Measurements from ENCODE around the gene PUM1. TPM values are rescaled to one million over a fixed set of nuclear protein-coding genes. Genes with fewer than 3 reads are reported as not detected.

PUM1 gene
- total RNA-seq, 2 experiments from 2014 or later: 99.3 to 102 TPM

DNA sequence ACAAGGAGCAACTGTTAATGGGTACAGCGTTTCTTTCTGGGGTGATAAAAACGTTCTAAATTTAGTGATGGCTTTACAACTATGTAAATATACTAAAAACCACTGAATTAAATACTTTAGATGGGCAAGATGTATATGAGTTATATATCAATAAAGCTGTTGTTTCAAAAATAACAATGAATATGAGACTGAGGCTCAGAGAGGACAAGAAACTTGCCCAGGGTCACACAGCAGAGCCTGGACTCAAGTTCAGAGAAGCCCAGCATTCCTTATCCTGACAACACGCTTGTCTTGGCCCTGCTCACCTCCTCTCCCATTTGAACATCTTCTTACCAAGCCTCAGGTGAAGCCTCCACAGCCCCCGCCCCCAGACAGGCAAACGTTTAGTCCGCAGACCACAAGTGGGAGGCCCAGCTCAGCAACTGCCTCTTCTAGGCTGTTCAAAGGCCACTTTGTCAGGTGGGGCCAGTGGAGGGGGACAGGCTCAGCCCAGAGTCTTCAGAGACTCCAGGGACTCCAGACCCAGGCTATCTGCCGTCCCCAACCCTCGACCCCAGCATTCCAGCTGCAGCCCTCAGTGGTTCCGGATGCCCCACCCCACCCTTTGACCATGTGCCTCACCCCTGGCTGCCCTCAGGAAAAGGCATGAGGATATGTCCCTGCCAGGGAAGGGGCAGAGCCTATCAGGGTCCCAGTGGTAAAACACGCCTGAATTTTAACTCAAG lies 174.9 kb downstream of the PUM1 start:
- CTCF ChIA-PET: interaction anchor here (1.4 kb wide), 1 partner anchor 18 kb away, joined by 4 read pairs; no protein-coding TSS in a partner anchor
- POLR2A ChIA-PET: no interaction called here
- Mint-ChIP-seq H3K27ac (no peak overlapping the region), H3K4me1 (no peaks in the 10 kb centered on the region), H3K27me3 (no peaks in the 10 kb centered on the region), H3K9me3 (no peaks in the 10 kb centered on the region), H3K4me3 (no peak overlapping the region), H3K36me3 (ENCODE audit: low read depth) (no peaks in the 10 kb centered on the region)
- no peak for DNase-seq

DNA sequence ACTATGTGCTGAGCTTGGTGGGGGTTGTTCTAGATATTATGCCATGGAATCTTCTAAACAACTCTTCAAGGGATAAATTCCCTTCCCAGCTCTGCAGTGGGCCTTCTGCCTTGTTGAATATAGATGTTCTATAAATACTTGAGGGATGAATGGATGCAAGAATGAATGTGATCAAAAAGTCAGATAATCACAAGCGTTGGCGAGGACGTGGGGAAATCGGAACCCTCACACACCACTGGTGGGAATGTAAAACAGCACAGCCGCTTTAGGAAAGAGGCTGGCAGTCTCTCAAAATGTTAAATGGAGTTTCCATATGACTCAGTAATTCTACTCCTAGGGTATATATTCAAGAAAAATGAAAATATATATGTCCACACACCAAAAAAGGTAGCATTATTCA lies 176.0 kb downstream of the PUM1 start:
- ChIA-PET CTCF (no interaction called here), POLR2A (no interaction called here)
- Mint-ChIP-seq H3K4me1 (no peaks in the 10 kb centered on the region), H3K9me3 (no peaks in the 10 kb centered on the region), H3K27me3 (peaks cover 4% of the 10 kb centered on the region), H3K27ac (no peak overlapping the region), H3K36me3 (ENCODE audit: low read depth) (no peaks in the 10 kb centered on the region), H3K4me3 (no peak overlapping the region)
- DNase-seq: no peak

DNA sequence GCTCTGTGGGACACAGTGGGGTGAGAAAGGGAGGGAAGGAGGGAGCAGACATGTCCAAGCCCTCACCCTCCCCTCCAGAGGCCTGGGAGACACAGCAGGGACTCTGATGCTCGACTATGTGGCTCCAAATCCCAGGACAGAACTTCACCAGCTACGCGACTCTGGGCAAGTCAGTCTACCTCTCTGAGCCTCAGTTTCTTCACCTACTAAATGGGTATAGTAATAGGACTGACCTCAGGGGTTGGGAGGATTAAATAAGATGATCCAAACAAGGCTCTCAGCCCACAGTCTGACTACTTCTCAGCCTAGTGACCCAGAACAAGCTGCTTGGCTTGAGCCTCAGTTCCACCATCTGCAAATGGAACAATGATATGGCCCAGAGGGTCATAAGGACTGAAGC lies 176.5 kb downstream of the PUM1 start:
- no peaks in the 10 kb centered on the region for H3K4me1 Mint-ChIP-seq
- DNase-seq: no peak
- no peak overlapping the region for H3K27ac Mint-ChIP-seq
- POLR2A ChIA-PET: no interaction called here
- no peaks in the 10 kb centered on the region for H3K36me3 Mint-ChIP-seq (ENCODE audit: low read depth)
- H3K4me3 Mint-ChIP-seq: no peak overlapping the region
- CTCF ChIA-PET: no interaction called here
- no peaks in the 10 kb centered on the region for H3K9me3 Mint-ChIP-seq
- H3K27me3 Mint-ChIP-seq: peaks cover 4% of the 10 kb centered on the region

DNA sequence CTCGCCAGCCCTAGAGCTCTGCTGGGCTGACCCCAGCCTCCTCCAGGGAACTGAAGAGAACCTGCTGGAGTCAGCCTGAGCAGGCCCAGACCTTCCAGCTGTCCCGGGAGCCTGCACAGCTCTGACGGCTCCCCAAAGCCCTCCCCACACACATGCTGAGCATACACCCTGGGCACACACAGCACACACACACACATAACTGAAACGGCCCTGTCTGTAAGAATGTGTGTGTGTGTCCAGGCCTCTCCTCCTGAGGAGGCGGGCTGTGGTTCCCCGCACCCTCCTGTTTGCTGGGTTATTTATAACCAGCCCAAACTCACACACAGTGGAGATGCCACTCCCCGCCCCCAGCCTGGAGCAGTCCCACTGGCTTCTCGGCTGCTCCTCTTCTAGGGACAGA lies 177.1 kb downstream of the PUM1 start:
- CTCF ChIA-PET: interaction anchor here (0.7 kb wide), 1 partner anchor 142 kb away, joined by 3 read pairs; no protein-coding TSS in a partner anchor

DNA sequence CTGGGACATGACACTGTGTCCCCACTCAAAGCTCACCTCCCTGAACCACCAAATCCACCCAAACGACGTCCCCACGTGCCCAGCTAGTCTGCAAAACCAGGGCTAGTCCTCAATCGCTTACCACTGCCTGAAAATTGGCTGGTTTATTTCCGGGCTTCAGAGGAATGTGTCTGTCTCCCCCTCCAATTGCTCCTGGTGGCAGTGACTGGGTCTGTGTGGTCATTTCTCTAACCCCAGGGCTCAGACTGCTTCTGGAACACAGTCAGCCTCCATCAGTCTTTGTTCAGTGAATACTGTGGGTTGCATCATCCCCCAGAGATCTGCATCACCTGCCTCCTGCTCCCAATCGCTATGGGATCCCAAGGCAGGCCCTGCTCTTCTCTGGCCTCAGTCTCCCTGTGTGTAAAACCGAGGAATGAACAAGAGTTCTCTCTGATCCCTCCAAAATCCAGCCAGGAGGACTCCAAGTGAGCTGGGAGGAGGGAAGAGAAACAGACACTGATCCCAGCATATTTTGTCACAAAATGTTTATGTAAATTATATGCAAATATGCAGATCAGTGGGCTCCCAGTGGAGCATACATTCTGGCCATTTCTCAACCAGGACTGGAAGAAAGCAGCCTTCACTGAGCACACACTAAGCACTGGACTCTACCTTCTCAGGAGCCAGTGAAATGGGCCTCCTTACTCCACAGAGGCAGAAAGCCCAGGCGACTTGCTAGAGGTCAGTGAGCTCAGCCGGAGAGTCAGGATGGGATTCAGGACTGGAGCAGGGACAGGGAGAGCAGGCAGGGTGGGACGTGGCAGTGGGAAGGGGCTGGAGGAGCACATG lies 177.8 kb downstream of the PUM1 start:
- ChIA-PET CTCF (interaction anchor here (0.7 kb wide), 1 partner anchor 143 kb away, joined by 3 read pairs; no protein-coding TSS in a partner anchor), POLR2A (no interaction called here)
- no peaks in the 10 kb centered on the region for H3K36me3 Mint-ChIP-seq (ENCODE audit: low read depth)
- no peak overlapping the region for H3K4me3 Mint-ChIP-seq
- H3K4me1 Mint-ChIP-seq: no peaks in the 10 kb centered on the region
- no peaks in the 10 kb centered on the region for H3K9me3 Mint-ChIP-seq
- DNase-seq: no peak
- H3K27me3 Mint-ChIP-seq: peaks cover 6% of the 10 kb centered on the region
- no peak overlapping the region for H3K27ac Mint-ChIP-seq

More for the DNA sequence above, 177.1 kb downstream of the PUM1 start:
- Mint-ChIP-seq H3K9me3 (no peaks in the 10 kb centered on the region), H3K27me3 (peaks cover 4% of the 10 kb centered on the region), H3K4me1 (no peaks in the 10 kb centered on the region), H3K27ac (no peak overlapping the region), H3K36me3 (ENCODE audit: low read depth) (no peaks in the 10 kb centered on the region), H3K4me3 (no peak overlapping the region)
- POLR2A ChIA-PET: no interaction called here
- no peak for DNase-seq

DNA sequence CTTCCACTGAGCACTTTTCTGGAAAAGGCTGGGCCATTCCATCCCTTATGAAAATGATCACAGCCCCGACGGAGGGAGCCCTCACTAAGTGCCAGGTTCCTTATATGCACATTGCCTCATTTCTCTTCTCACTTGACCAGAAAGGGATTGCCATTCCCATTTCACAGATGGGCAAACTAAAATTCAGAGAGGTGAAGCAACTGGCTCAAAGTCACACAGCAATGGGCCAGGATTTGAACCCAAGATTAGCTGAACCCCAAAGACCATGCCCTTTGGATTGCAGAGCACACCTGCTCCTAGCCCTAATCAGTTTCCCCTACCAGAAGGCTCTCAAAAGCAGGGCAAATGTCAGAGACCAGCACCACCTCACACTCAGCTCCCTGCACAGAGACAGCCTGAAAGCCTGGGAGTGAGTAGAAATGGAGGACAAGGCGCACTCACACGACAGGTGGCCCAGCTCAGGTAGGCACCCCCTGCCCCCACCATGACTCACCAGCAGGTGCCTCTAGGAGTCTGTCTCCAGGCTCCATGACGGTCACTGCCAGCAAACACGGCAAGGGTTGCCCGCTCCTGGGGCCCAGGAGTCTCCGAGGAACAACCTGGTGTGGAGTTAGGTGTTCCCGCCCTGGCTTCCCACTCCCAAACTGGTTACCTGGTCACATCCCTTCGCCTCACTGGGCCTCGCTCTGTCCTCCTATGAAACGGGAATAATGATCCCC lies 178.6 kb downstream of the PUM1 start:
- no peaks in the 10 kb centered on the region for H3K9me3 Mint-ChIP-seq

DNA sequence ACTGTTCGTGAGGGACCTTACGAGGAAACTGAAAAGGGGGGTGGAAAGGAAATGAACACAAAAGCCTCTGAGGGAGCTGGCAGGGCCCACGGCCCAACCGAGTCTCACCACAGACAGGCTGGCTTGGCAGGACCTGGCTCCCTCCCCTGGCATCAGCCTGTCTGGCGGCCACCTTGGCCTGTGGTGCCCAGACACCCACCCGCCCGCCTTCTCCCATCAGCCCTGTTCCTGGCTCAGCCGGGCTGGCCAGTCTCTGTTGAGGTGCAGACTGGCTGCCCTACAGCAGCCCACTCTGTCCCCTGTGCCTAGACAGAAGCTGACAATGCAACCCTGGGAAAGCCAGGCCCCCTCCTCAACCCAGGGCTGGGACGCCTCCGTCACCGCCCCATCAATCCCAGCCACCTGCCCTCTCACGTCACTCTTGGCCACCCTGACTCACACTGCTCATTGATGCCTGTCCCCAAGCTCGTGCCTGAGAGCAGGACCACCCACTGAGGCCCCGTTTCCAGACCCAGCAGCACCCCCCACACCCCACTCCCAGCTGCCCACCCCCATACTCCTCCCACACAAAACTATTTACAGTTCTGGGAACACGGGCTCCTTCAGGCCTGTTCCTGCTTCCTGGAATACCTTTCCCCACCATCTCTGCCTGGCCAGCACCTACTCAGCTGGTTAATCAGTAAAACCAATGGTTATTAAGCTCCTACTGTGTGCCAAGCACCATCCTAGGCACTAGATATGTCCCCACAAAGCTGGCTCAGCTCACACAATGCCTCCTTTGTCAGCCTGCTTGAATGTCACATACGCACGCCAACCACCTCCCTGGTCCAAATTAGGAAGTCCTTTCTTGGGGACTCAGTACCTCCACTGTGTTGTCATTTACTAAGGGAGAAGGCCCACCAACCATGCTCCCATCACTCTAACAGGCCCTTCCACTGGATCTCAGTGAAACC lies 179.7 kb downstream of the PUM1 start:
- no peak overlapping the region for H3K27ac Mint-ChIP-seq
- CTCF ChIA-PET: no interaction called here
- H3K4me3 Mint-ChIP-seq: no peak overlapping the region
- no peaks in the 10 kb centered on the region for H3K9me3 Mint-ChIP-seq
- DNase-seq: no peak
- H3K36me3 Mint-ChIP-seq (ENCODE audit: low read depth): no peaks in the 10 kb centered on the region
- POLR2A ChIA-PET: no interaction called here
- no peaks in the 10 kb centered on the region for H3K4me1 Mint-ChIP-seq
- peaks cover 18% of the 10 kb centered on the region for H3K27me3 Mint-ChIP-seq

More for the DNA sequence above, 178.6 kb downstream of the PUM1 start:
- no peak overlapping the region for H3K27ac Mint-ChIP-seq
- ChIA-PET CTCF (no interaction called here), POLR2A (no interaction called here)
- H3K36me3 Mint-ChIP-seq (ENCODE audit: low read depth): no peaks in the 10 kb centered on the region
- no peak for DNase-seq
- no peaks in the 10 kb centered on the region for H3K4me1 Mint-ChIP-seq
- peaks cover 10% of the 10 kb centered on the region for H3K27me3 Mint-ChIP-seq
- H3K4me3 Mint-ChIP-seq: no peak overlapping the region

DNA sequence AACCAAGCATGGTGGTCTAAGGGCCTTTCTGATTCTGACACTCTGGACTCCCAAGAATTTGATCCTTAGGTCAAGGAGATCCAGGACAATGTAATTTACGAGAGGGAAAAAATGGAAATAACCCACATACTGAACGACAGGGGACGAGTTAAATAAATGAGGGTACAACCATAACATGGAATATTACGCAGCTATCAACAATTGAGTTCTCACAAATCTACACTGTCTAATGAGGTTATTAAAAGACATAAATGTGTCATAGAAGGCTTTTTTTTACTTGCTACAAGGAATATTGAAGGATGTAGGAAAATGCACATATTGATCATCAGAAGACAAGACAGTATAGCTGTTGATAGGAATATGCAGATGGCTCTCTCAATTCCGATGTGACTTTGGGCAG lies 180.8 kb downstream of the PUM1 start:
- ChIA-PET CTCF (no interaction called here), POLR2A (no interaction called here)
- Mint-ChIP-seq H3K36me3 (ENCODE audit: low read depth) (no peaks in the 10 kb centered on the region), H3K4me3 (no peak overlapping the region), H3K27ac (no peak overlapping the region), H3K9me3 (no peaks in the 10 kb centered on the region), H3K27me3 (peaks cover 18% of the 10 kb centered on the region), H3K4me1 (no peaks in the 10 kb centered on the region)
- DNase-seq: no peak

DNA sequence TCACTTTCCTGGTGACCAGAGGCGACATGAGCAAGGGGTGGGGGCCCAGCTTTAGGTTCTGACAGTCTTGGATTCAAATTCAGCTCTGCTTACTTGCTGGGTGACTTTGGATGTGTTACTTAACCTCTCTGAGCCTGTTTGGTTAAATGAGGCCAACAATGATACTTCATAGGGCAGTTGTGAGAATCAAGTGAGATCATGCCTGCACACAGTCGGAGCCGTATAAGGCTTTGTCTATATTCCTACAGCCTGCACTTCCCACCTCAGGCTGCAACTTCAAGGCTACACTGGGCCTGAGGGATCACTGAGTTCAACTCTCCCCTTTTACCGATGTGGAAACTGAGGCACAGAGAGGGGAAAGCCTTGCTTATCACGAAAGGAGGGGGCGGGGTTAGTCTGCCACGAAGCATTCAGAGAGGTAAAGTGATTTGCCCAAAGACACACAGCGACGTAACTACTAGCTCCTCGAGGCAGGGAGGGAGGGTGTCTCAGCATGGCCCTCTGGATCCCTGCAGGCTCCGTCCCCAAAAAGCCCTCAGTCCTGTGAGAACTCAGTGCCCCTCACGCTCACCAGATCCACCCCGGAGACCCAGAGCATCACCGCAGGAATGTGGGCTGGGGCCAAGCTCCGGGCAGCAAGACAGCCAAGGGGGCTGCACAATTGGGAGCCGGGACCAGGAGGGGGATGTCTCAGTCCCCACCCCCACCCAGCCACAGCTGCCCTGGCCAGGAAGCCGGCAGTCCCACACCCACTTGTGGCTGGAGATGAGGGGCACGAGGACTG lies 181.9 kb downstream of the PUM1 start:
- CTCF ChIA-PET: interaction anchor here (0.8 to 1.3 kb wide), 2 partner anchors 9 to 21 kb away, joined by 3 to 4 read pairs; no protein-coding TSS in a partner anchor
- peaks cover 18% of the 10 kb centered on the region for H3K27me3 Mint-ChIP-seq
- no peak for DNase-seq
- POLR2A ChIA-PET: no interaction called here
- no peak overlapping the region for H3K4me3 Mint-ChIP-seq
- no peak overlapping the region for H3K27ac Mint-ChIP-seq
- H3K4me1 Mint-ChIP-seq: no peaks in the 10 kb centered on the region
- no peaks in the 10 kb centered on the region for H3K9me3 Mint-ChIP-seq
- no peaks in the 10 kb centered on the region for H3K36me3 Mint-ChIP-seq (ENCODE audit: low read depth)

DNA sequence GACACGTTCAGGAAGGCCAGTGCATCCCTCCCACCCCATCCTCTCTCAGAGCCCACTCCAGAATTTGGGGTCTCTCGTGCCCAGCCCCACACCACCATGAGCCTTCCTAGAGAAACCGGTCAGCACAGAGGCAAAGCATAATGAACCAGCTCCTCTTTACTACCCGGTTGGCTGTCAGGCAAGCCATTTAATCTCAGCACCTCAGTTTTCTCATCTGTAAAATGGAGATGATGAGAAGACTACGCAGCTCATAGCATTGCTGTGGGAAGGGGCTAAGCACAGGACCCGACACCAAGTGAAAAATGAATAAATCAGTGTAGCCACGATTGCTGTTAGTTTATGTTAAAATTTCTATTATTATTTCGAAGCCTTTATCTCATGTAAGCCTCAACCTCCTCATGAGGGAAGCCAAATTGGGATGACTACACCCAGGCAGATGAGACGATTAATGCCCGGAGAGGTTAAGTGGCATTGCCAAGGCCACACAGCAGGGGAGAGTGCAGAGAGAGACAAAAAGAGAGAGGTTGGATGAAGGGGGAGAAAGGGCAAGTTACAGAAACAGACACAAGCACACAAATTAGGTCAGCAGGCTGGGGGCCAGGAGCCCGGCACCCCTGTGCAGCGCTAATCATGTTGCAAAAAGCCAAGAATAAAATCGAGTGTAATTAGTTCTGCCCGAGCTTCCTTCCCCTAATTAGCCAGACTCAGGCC lies 182.7 kb downstream of the PUM1 start:
- Mint-ChIP-seq H3K4me1 (no peaks in the 10 kb centered on the region), H3K9me3 (no peaks in the 10 kb centered on the region), H3K36me3 (ENCODE audit: low read depth) (no peaks in the 10 kb centered on the region), H3K27ac (no peak overlapping the region), H3K4me3 (no peak overlapping the region), H3K27me3 (peaks cover 20% of the 10 kb centered on the region)
- POLR2A ChIA-PET: no interaction called here
- DNase-seq: no peak
- CTCF ChIA-PET: interaction anchor here (0.8 to 1.3 kb wide), 2 partner anchors 14 to 22 kb away, joined by 3 to 4 read pairs; no protein-coding TSS in a partner anchor

Data from activated CD4-positive, alpha-beta T cell treated with anti-CD3 and anti-CD28 coated beads, Interleukin-2, amount 10 ng/mL, durations not matched to agents 7 days and 5 days (primary cell).